Kidney (tissue), 14 donors: Measurements from ENCODE around the gene CRABP2. TPM values are rescaled to one million over a fixed set of nuclear protein-coding genes. Genes with fewer than 3 reads are reported as not detected.
A peak's percentile ranks its signal among the peaks of the same experiment; 100 is the strongest.

ENCODE experiments used
- DNase-seq, 5 donors: peaks; one replicate each; pipeline ENCODE4 v3.0.0-alpha.2; 2013 to 2020
- FAIRE-seq: peaks from 2 replicates; lab custom pipeline; 2012; peaks lifted over from hg19 to GRCh38; lab: Jason Lieb, UNC
- H3K27ac ChIP-seq, 2 donors: one replicate each; pipeline ENCODE4 v1.7.0; 2013; ENCODE audit warnings: low read depth in 2 of 2, low read length in 2 of 2, inconsistent platforms in 1 of 2
- H3K27me3 ChIP-seq: one replicate; pipeline ENCODE4 v1.7.1; 2013; ENCODE audit warnings: low read length, inconsistent platforms; ENCODE audit not compliant: control insufficient read depth, insufficient read depth
- H3K36me3 ChIP-seq, 3 donors: one replicate each; pipeline versions ENCODE4 v1.7.0 to v1.7.1; 2013; ENCODE audit warnings: low read length in 3 of 3, control low read depth in 1 of 3, inconsistent platforms in 1 of 3; ENCODE audit not compliant: insufficient read depth in 3 of 3, control insufficient read depth in 2 of 3
- H3K4me1 ChIP-seq, 3 donors: one replicate each; pipeline versions ENCODE4 v1.7.0 to v1.7.1; 2013; ENCODE audit warnings: low read length in 3 of 3, inconsistent platforms in 1 of 3, low read depth in 1 of 3; ENCODE audit not compliant: control insufficient read depth in 2 of 3, insufficient read depth in 2 of 3
- H3K4me3 ChIP-seq, 3 donors: one replicate each; pipeline versions ENCODE4 v1.7.0 to v1.8.1; 2013; ENCODE audit warnings: low read length in 3 of 3, control low read depth in 1 of 3, inconsistent platforms in 1 of 3
- H3K9ac ChIP-seq, 3 donors: one replicate each; pipeline versions ENCODE4 v1.7.0 to v1.7.1; 2013; ENCODE audit warnings: low read length in 3 of 3, control low read depth in 1 of 3, inconsistent platforms in 1 of 3
- H3K9me3 ChIP-seq, 3 donors: one replicate each; pipeline versions ENCODE4 v1.7.0 to v1.7.1; 2013; ENCODE audit warnings: low read length in 3 of 3, control low read depth in 1 of 3, inconsistent platforms in 1 of 3; ENCODE audit not compliant: control insufficient read depth in 2 of 3, insufficient read depth in 1 of 3
- intact Hi-C: fragments of 100-400 bp; cut with DNase I; formaldehyde crosslinking; loops from one replicate; pipeline ENCODE4 v1.11.1; 2022
- polyA plus RNA-seq: library from polyadenylated mRNA; stranded (reverse); fragments of 350-450 nt; fragmentation: Illumina TruSeq; extraction: RNeasy Lipid Tissue Mini Kit (QIAGEN cat#74804); gene quantifications from one replicate; pipeline ENCODE4 v1.2.3, GENCODE V29; 2014; ENCODE audit warnings: low read depth, low replicate concordance; ENCODE audit not compliant: insufficient read depth
- total RNA-seq: library from RNA; stranded (reverse); fragmentation: NEBNext Ultra II Directional; extraction: Animal tissue kit (Norgen Biotek cat#: 25700); gene quantifications from one replicate; pipeline ENCODE4 v1.2.1, GENCODE V29; 2021
- TF ChIP-seq, protein P1 (sequence below): IDR thresholded peaks from 3 replicates; pipeline ENCODE4 v1.5.1; 2012; ENCODE audit warnings: mild to moderate bottlenecking, moderate library complexity, borderline replicate concordance; ENCODE audit not compliant: insufficient read depth; ENCODE audit errors: extremely low read depth
- donor health status: control.
- donor health status: control.
- donor health status: control.
- donor health status: control.
- donor health status: control.
- donor health status: DM: yes; HTN: yes; CAD: no.
- donor health status: Normal renal cell carcinoma (clear cell type).

Gene CRABP2
- total and polyA plus RNA-seq, 2 donors from 2014 or later, result 15.2 to 21.6 TPM

DNA sequence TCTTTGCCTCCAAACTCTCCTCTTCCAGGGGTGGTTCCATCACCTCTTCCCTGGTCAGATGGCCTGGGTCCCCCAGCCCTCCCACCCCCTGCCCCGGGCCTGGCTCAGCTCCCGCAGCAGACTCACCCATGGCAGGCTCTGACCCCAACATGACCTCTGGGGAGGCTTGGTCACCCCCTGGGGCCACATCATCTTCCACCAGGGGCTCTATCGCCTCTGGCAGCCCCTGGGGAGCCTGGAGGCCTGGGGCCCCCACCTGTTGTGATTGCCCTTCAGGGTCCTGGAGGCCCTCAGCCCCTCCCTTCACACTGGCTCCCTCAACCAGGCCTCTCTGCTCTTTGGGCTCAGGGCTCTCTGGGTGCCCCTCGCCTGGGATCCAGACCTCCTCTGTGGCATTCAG is 34.6 kb downstream of the CRABP2 start:
- intact Hi-C loops, result no loop called here
- Histone ChIP-seq H3K4me1 (peaks cover 0 to 17% (median 0%) of the 10 kb centered on the region in 3 donors), H3K27ac (no peak overlapping the region), H3K27me3 (no peaks in the 10 kb centered on the region), H3K9me3 (no peaks in the 10 kb centered on the region), H3K36me3 (peaks cover 0 to 2% (median 0%) of the 10 kb centered on the region in 3 donors), H3K9ac (no peak overlapping the region), H3K4me3 (no peak overlapping the region)
- TF ChIP-seq, protein P1, sequence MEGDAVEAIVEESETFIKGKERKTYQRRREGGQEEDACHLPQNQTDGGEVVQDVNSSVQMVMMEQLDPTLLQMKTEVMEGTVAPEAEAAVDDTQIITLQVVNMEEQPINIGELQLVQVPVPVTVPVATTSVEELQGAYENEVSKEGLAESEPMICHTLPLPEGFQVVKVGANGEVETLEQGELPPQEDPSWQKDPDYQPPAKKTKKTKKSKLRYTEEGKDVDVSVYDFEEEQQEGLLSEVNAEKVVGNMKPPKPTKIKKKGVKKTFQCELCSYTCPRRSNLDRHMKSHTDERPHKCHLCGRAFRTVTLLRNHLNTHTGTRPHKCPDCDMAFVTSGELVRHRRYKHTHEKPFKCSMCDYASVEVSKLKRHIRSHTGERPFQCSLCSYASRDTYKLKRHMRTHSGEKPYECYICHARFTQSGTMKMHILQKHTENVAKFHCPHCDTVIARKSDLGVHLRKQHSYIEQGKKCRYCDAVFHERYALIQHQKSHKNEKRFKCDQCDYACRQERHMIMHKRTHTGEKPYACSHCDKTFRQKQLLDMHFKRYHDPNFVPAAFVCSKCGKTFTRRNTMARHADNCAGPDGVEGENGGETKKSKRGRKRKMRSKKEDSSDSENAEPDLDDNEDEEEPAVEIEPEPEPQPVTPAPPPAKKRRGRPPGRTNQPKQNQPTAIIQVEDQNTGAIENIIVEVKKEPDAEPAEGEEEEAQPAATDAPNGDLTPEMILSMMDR, result no peak
- DNase-seq (peak in 1 of 5 donors; percentile 52), FAIRE-seq (no peak)

DNA sequence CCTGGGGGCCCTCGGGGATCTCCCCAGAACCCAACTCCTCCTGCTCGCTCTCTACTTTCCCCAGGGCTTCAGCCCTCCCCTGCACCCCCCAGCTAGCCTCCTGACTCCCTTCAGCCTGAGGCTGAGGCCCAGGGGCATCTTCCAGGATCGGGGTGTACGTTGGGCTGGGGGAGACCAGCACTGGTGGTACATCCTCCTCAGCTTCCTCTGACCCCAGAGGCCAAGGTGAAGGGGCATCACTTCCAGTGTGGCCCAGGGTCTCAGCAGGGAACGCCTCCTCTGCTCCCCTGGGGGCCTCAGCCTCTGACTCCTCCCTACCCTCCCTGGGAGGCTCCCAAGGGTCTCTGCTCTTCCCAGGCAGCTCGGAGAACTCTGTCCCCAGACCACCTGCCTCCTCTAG is 35.0 kb downstream of the CRABP2 start:
- peaks cover 0 to 21% (median 0%) of the 10 kb centered on the region in 3 donors for H3K4me1 ChIP-seq
- FAIRE-seq (no peak), DNase-seq (no peak)
- H3K4me3 ChIP-seq, result no peak overlapping the region
- H3K36me3 ChIP-seq, result peaks cover 0 to 2% (median 0%) of the 10 kb centered on the region in 3 donors
- H3K27me3 ChIP-seq, result no peaks in the 10 kb centered on the region
- no peaks in the 10 kb centered on the region for H3K9me3 ChIP-seq
- no peak overlapping the region for H3K9ac ChIP-seq
- TF ChIP-seq, protein P1, result no peak
- H3K27ac ChIP-seq, result peak overlapping the region in 1 of 2 donors; percentile 13
- intact Hi-C loops, result no loop called here

DNA sequence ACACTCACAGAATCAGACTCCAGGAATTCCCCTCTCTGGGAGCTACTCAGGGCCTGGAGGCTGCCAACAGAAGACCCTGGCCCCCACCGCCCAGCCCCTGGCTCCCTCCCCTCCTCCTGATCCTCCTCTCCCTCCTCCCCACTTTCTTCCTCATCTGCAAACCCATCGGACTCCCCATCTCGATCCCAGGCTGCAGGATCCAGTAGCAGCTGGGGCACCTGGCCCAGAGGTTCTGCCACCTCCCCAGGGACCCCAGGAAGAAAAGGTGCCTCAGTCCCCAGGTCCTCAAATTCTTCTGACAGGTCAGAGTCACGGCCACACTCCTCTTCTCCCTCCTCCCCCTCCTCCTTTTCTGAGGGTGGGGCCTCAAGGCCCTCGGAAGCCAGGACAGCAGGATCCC is 35.6 kb downstream of the CRABP2 start:
- intact Hi-C loops, result no loop called here
- Histone ChIP-seq H3K4me1 (peaks cover 0 to 19% (median under 1%) of the 10 kb centered on the region in 3 donors), H3K9ac (no peak overlapping the region)

More for the DNA sequence above, 35.6 kb downstream of the CRABP2 start:
- Histone ChIP-seq H3K4me3 (no peak overlapping the region), H3K9me3 (no peaks in the 10 kb centered on the region), H3K36me3 (peaks cover 0 to 2% (median 0%) of the 10 kb centered on the region in 3 donors), H3K27ac (no peak overlapping the region), H3K27me3 (no peaks in the 10 kb centered on the region)
- TF ChIP-seq, protein P1, result no peak
- FAIRE-seq, result no peak
- DNase-seq, result no peak
